Measurements from ENCODE around the gene SPR.

SPR gene

GRCh38 chr2:72862239-72862988 lies 24.8 kb upstream of the SPR start:
- CTCF ChIA-PET: interaction anchor here (0.6 to 6.2 kb wide), 49 partner anchors 8 to 1314 kb away, joined by 3 to 87 read pairs (median 6); partner anchors contain the start of gene SPR
- peak overlapping the region; percentile 39 for H3K4me3 ChIP-seq (ENCODE audit: low read depth, low read length)
- POLR2A ChIA-PET: interaction anchor here (0.6 kb wide), 1 partner anchor 44 kb away, joined by 3 read pairs; no protein-coding TSS in a partner anchor
- DNase-seq (ENCODE audit: low read depth, low spot score): peak; percentile 38
- TF ChIP-seq CTCF (IDR thresholded peaks at IDR 0.05; ENCODE audit: insufficient read depth, low read length, missing control alignments): peak; percentile 100

- no peak for DNase-seq (ENCODE audit: low read depth, low spot score)
Observed at GRCh38 chr2:72863046-72863445, 24.2 kb upstream of the SPR start.

GRCh38 chr2:72864500-72864899 lies 22.7 kb upstream of the SPR start:
- POLR2A ChIA-PET: no interaction called here
- DNase-seq (ENCODE audit: low read depth, low spot score): no peak
- TF ChIP-seq CTCF (IDR thresholded peaks at IDR 0.05; ENCODE audit: insufficient read depth, low read length, missing control alignments): no peak
- no peak overlapping the region for H3K4me3 ChIP-seq (ENCODE audit: low read depth, low read length)
- CTCF ChIA-PET: interaction anchor here (0.7 to 6.2 kb wide), 19 partner anchors 10 to 1316 kb away, joined by 3 to 87 read pairs (median 11); partner anchors contain the start of gene SPR

More at GRCh38 chr2:72863046-72863445, 24.2 kb upstream of the SPR start:
- no peak for TF ChIP-seq CTCF (IDR thresholded peaks at IDR 0.05; ENCODE audit: insufficient read depth, low read length, missing control alignments)
- H3K4me3 ChIP-seq (ENCODE audit: low read depth, low read length): no peak overlapping the region
- ChIA-PET CTCF (interaction anchor here (0.6 to 6.2 kb wide), 49 partner anchors 8 to 1315 kb away, joined by 3 to 87 read pairs (median 7); partner anchors contain the start of gene SPR), POLR2A (no interaction called here)

- no peak for DNase-seq (ENCODE audit: low read depth, low spot score)
- no peak overlapping the region for H3K4me3 ChIP-seq (ENCODE audit: low read depth, low read length)
- ChIA-PET CTCF (interaction anchor here (0.7 to 1.3 kb wide), 2 partner anchors 9 to 43 kb away, joined by 3 to 7 read pairs; no protein-coding TSS in a partner anchor), POLR2A (no interaction called here)
- TF ChIP-seq CTCF (IDR thresholded peaks at IDR 0.05; ENCODE audit: insufficient read depth, low read length, missing control alignments): no peak
Observed at GRCh38 chr2:72871060-72871459, 16.1 kb upstream of the SPR start.

GRCh38 chr2:72871880-72872279 lies 15.3 kb upstream of the SPR start:
- no peak for DNase-seq (ENCODE audit: low read depth, low spot score)
- no peak overlapping the region for H3K4me3 ChIP-seq (ENCODE audit: low read depth, low read length)
- CTCF ChIA-PET: interaction anchor here (1.3 to 1.5 kb wide), 2 partner anchors 9 kb away, joined by 6 to 7 read pairs; no protein-coding TSS in a partner anchor
- no peak for TF ChIP-seq CTCF (IDR thresholded peaks at IDR 0.05; ENCODE audit: insufficient read depth, low read length, missing control alignments)
- POLR2A ChIA-PET: no interaction called here

- DNase-seq (ENCODE audit: low read depth, low spot score): no peak
- ChIA-PET POLR2A (no interaction called here), CTCF (interaction anchor here (0.7 to 2.5 kb wide), 7 partner anchors 9 to 295 kb away, joined by 3 to 13 read pairs (median 4); no protein-coding TSS in a partner anchor)
- TF ChIP-seq CTCF (IDR thresholded peaks at IDR 0.05; ENCODE audit: insufficient read depth, low read length, missing control alignments): no peak
- H3K4me3 ChIP-seq (ENCODE audit: low read depth, low read length): no peak overlapping the region
Observed at GRCh38 chr2:72883356-72883962, 3.7 kb upstream of the SPR start.

All from AG04449 (cell line).